ENCODE measurements around the gene PNPLA2.

Gene PNPLA2

DNA sequence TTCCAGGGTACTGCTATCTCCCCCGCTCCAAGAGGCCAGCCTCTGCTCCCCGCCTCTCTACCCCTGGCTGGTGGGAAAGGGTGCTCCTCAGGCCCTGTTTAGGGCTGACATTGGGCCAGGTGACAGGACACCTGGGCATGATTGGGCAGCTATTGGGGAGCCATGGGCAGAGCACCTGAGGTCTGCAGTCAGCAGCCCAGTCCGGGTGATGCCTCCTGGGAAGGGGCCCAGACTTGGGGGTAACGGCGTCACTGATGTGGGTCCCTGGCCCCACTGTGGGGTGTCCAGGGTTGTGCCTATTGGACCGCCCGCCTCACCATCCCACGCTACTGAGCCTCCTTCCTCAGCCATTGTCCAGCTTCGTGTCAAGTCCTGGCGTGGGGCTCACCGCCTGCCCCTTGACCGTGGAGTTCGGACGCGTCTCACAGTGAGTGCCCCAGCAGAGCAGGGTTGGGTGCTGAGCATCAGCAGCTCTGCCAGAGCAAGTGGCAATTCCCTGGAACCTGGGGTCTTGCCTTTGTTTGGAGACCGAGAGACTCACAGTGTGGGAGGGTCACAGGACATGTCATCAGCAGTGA, 38.7 kb upstream of the PNPLA2 start:
- ATAC-seq = no peak
- TF ChIP-seq, protein P1, sequence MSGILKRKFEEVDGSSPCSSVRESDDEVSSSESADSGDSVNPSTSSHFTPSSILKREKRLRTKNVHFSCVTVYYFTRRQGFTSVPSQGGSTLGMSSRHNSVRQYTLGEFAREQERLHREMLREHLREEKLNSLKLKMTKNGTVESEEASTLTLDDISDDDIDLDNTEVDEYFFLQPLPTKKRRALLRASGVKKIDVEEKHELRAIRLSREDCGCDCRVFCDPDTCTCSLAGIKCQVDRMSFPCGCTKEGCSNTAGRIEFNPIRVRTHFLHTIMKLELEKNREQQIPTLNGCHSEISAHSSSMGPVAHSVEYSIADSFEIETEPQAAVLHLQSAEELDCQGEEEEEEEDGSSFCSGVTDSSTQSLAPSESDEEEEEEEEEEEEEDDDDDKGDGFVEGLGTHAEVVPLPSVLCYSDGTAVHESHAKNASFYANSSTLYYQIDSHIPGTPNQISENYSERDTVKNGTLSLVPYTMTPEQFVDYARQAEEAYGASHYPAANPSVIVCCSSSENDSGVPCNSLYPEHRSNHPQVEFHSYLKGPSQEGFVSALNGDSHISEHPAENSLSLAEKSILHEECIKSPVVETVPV (CRISPR knock-in tag; IDR thresholded peaks at IDR 0.05) = no peak
- TF ChIP-seq PPARA (CRISPR knock-in tag; IDR thresholded peaks at IDR 0.05; ENCODE audit: borderline replicate concordance) (no peak), PATZ1 (CRISPR knock-in tag; IDR thresholded peaks at IDR 0.05; ENCODE audit: borderline replicate concordance) (no peak), ZFP3 (CRISPR knock-in tag; IDR thresholded peaks at IDR 0.05) (no peak), ZC3H10 (CRISPR knock-in tag; IDR thresholded peaks at IDR 0.05) (no peak), GLIS3 (CRISPR knock-in tag; IDR thresholded peaks at IDR 0.05) (no peak)
- TF ChIP-seq, protein P2, sequence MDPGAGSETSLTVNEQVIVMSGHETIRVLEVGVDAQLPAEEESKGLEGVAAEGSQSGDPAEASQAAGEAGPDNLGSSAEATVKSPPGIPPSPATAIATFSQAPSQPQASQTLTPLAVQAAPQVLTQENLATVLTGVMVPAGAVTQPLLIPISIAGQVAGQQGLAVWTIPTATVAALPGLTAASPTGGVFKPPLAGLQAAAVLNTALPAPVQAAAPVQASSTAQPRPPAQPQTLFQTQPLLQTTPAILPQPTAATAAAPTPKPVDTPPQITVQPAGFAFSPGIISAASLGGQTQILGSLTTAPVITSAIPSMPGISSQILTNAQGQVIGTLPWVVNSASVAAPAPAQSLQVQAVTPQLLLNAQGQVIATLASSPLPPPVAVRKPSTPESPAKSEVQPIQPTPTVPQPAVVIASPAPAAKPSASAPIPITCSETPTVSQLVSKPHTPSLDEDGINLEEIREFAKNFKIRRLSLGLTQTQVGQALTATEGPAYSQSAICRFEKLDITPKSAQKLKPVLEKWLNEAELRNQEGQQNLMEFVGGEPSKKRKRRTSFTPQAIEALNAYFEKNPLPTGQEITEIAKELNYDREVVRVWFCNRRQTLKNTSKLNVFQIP (CRISPR knock-in tag; IDR thresholded peaks at IDR 0.05; ENCODE audit: borderline replicate concordance, low read depth) = no peak

GRCh38 chr11:782264-783174, 36.2 kb upstream of the PNPLA2 start:
- TF ChIP-seq ISL1 (CRISPR knock-in tag; IDR thresholded peaks at IDR 0.05) (no peak), RARB (CRISPR knock-in tag; IDR thresholded peaks at IDR 0.05) (no peak), ZFP30 (CRISPR knock-in tag; IDR thresholded peaks at IDR 0.05) (no peak), ARNTL (CRISPR knock-in tag; IDR thresholded peaks at IDR 0.05; ENCODE audit: borderline replicate concordance, low read depth) (no peak), TOX (CRISPR knock-in tag; IDR thresholded peaks at IDR 0.05; ENCODE audit: borderline replicate concordance) (no peak), CSDC2 (CRISPR knock-in tag; IDR thresholded peaks at IDR 0.05) (no peak)
- no peak for ATAC-seq

DNA sequence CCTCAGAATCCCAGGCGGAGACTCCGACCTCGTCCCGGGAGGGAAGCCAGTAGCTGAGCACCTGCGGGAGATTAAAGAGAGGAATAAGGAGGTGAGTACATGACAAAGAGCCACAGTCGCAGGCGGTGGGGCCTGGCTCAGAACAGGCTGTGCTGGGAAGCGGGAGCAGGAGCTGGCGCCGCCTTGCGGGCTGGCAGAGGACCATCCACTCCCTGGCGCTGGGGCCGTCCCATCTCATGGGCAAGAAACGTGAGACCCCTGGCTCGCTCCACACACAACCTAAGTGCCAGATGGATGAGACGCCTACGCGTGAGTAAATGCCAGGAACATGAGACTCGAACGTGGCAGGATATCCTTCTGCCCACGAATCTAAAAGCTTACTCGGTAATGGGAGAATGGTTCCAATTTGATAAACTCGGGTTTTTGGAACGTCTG, 35.1 kb upstream of the PNPLA2 start:
- TF ChIP-seq ESRRG (CRISPR knock-in tag; IDR thresholded peaks at IDR 0.05) (no peak), ZNF8 (CRISPR knock-in tag; IDR thresholded peaks at IDR 0.05) (no peak), ARNTL (CRISPR knock-in tag; IDR thresholded peaks at IDR 0.05; ENCODE audit: borderline replicate concordance, low read depth) (peak; percentile 80; the same call in 1 of the 2 replicates), BACH2 (CRISPR knock-in tag; IDR thresholded peaks at IDR 0.05; ENCODE audit: borderline replicate concordance) (no peak), CSDC2 (CRISPR knock-in tag; IDR thresholded peaks at IDR 0.05) (no peak), TCF4 (CRISPR knock-in tag; IDR thresholded peaks at IDR 0.05; ENCODE audit: borderline replicate concordance) (0 out of 2 replicates have a peak, but pooled peaks have one; percentile 10), SNAI2 (CRISPR knock-in tag; IDR thresholded peaks at IDR 0.05) (no peak)
- peak; percentile 94 for ATAC-seq

DNA sequence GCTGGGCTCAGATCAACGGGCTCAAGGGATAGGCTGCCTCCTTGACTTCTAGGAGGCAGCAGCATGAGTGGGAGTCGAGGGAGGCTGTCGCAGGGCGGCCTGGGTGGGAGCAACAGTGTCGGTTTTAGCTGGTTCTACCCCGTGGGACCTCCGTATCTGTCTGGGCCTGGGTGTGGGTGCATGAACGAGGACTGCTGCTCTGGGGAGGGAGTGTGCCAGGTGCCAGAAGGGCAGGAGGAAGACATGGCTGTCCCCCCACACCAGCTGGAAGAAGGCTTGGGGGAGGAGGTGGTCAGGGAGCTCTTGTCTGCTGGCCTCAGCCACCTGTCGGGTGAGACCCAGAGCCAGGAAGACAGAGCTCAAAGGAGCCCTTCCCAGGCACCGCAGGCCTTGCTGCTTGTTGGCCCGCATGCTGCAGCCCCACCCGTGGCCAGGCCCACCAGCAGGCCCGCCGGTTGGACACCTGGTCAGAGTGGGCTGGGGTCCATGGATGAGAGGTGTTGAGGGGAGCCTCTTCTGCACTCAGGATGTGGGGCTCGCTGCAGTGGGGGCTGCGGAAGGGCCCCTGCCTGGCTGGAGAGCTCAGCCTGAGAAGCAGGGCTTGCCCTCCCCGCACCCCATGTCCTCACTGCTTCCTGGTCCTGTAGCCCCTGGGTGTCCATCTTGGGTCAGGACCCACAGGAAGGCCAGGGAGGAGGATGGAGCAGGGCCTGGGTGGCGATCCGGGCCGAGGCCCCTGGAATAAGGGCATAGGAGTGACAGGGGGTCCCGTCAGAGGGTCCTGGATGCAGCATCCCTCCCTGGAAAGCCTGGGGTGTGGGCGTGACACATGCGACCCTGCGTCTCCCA, 32.3 kb upstream of the PNPLA2 start:
- no peak for ATAC-seq

More for the DNA sequence above, 32.3 kb upstream of the PNPLA2 start:
- TF ChIP-seq ZNF70 (CRISPR knock-in tag; IDR thresholded peaks at IDR 0.05) (no peak), ARNTL (CRISPR knock-in tag; IDR thresholded peaks at IDR 0.05; ENCODE audit: borderline replicate concordance, low read depth) (no peak), ZFP3 (CRISPR knock-in tag; IDR thresholded peaks at IDR 0.05) (no peak), GLIS3 (CRISPR knock-in tag; IDR thresholded peaks at IDR 0.05) (no peak), ZNF565 (CRISPR knock-in tag; conservative IDR thresholded peaks at IDR 0.05; ENCODE audit: low read depth) (no peak), RARB (CRISPR knock-in tag; IDR thresholded peaks at IDR 0.05) (no peak), ZNF8 (CRISPR knock-in tag; IDR thresholded peaks at IDR 0.05) (no peak)
- TF ChIP-seq, protein P3, sequence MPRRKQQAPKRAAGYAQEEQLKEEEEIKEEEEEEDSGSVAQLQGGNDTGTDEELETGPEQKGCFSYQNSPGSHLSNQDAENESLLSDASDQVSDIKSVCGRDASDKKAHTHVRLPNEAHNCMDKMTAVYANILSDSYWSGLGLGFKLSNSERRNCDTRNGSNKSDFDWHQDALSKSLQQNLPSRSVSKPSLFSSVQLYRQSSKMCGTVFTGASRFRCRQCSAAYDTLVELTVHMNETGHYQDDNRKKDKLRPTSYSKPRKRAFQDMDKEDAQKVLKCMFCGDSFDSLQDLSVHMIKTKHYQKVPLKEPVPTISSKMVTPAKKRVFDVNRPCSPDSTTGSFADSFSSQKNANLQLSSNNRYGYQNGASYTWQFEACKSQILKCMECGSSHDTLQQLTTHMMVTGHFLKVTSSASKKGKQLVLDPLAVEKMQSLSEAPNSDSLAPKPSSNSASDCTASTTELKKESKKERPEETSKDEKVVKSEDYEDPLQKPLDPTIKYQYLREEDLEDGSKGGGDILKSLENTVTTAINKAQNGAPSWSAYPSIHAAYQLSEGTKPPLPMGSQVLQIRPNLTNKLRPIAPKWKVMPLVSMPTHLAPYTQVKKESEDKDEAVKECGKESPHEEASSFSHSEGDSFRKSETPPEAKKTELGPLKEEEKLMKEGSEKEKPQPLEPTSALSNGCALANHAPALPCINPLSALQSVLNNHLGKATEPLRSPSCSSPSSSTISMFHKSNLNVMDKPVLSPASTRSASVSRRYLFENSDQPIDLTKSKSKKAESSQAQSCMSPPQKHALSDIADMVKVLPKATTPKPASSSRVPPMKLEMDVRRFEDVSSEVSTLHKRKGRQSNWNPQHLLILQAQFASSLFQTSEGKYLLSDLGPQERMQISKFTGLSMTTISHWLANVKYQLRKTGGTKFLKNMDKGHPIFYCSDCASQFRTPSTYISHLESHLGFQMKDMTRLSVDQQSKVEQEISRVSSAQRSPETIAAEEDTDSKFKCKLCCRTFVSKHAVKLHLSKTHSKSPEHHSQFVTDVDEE (CRISPR knock-in tag; IDR thresholded peaks at IDR 0.05) = no peak
